HEK293 (cell line): ENCODE measurements around the gene FLT4.

Experiments
- BCL11A ChIP-seq: fragments of 450-650 bp; formaldehyde crosslinking; IDR thresholded peaks from 2 replicates; pipeline ENCODE4 v1.5.1; 2016; ENCODE audit warnings: low read depth, missing biosample characterization, missing genetic modification characterization
- EGR2 ChIP-seq: fragments of 450-650 bp; formaldehyde crosslinking; IDR thresholded peaks from 2 replicates; pipeline ENCODE4 v1.5.1; 2016; ENCODE audit warnings: low read depth, missing biosample characterization, missing genetic modification characterization
- RBAK ChIP-seq: fragments of 450-650 bp; formaldehyde crosslinking; IDR thresholded peaks from 2 replicates; pipeline ENCODE4 v1.5.1; 2016; ENCODE audit warnings: missing biosample characterization, missing genetic modification characterization
- ZBTB44 ChIP-seq: fragments of 450-650 bp; IDR thresholded peaks from 2 replicates; pipeline ENCODE4 v1.5.1; 2018; ENCODE audit warnings: missing biosample characterization, mild to moderate bottlenecking, missing genetic modification characterization

- no peak for TF ChIP-seq ZBTB44 (tag by site-specific recombination)
- no peak for TF ChIP-seq RBAK
- TF ChIP-seq BCL11A (tag by site-specific recombination): no peak
- no peak for TF ChIP-seq EGR2 (tag by site-specific recombination)
These were observed 58.7 kb downstream of the FLT4 start for GRCh38 chr5:180590543-180591310.
